Choroid plexus epithelial cell (primary cell): ENCODE measurements around the gene GALNT7.

Experiments
- DNase-seq: peaks from one replicate; pipeline ENCODE4 v3.0.0-alpha.2; 2010; ENCODE audit warnings: low read depth
- H3K4me3 ChIP-seq: 2 replicates; pipeline ENCODE4 v1.5.1; 2011; ENCODE audit warnings: low read depth, mild to moderate bottlenecking, control low read depth, low read length, moderate library complexity
- CTCF ChIP-seq: conservative IDR thresholded peaks from 2 replicates; pipeline ENCODE4 v1.5.1; 2011; ENCODE audit warnings: low read depth, mild to moderate bottlenecking, control low read depth, inconsistent platforms, low read length, moderate library complexity

The GALNT7 gene

GRCh38 chr4:173332021-173332487 lies 163.4 kb downstream of the GALNT7 start:
- peak; percentile 46 for DNase-seq
- peak overlapping the region; percentile 28 for H3K4me3 ChIP-seq
- TF ChIP-seq CTCF = no peak

GRCh38 chr4:173332963-173333657 lies 164.5 kb downstream of the GALNT7 start:
- H3K4me3 ChIP-seq = peak overlapping the region; percentile 97
- no peak for TF ChIP-seq CTCF
- DNase-seq = peak; percentile 16

- H3K4me3 ChIP-seq = peak overlapping the region; percentile 97
- DNase-seq = peak; percentile 40
These were observed 165.1 kb downstream of the GALNT7 start for GRCh38 chr4:173333658-173334084.

GRCh38 chr4:173334085-173334890 lies 165.7 kb downstream of the GALNT7 start, which contains the start of gene HMGB2:
Gene HMGB2 (minus strand): TSS chr4:173334358. CDS start chr4:173333649, 709 bp downstream.
- DNase-seq = peak; percentile 100
- TF ChIP-seq CTCF = no peak

More at GRCh38 chr4:173333658-173334084, 165.1 kb downstream of the GALNT7 start:
- no peak for TF ChIP-seq CTCF

GRCh38 chr4:173334891-173335752 lies 166.5 kb downstream of the GALNT7 start:
- peak; percentile 71 for DNase-seq
- no peak for TF ChIP-seq CTCF
- peak overlapping the region; percentile 97 for H3K4me3 ChIP-seq

More at GRCh38 chr4:173334085-173334890, 165.7 kb downstream of the GALNT7 start, which contains the start of gene HMGB2:
- H3K4me3 ChIP-seq = peak within 1 kb of the TSS; percentile 97

- no peak for TF ChIP-seq CTCF
- no peak overlapping the region for H3K4me3 ChIP-seq
- no peak for DNase-seq
These were observed 168.9 kb downstream of the GALNT7 start for GRCh38 chr4:173337463-173337862.
